ENCODE data around the gene PDE5A.

PDE5A gene

DNA sequence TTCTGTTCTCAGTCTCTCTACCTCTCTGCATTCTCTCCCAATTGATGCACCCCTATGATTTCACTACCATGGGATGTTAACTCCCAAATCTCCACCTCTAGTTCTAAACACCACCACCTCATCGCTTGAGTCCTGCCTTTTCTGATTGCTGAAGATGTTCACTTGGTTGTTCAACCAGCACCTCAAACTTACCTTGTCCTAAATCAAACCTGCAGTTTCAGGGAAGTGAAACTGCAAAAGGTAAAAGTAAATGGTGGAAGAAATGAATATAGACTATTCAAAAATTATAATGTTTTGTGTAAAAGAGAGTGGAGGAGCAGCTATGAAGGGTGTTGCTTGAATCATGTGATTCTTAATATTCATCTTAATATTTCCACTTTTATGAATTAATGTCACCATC is 91.0 kb downstream of the PDE5A start:
- TF ChIP-seq CTCF (IDR thresholded peaks at IDR 0.05; ENCODE audit: insufficient read depth, missing control alignments) = no peak
- DNase-seq (ENCODE audit: insufficient read length, low spot score) (no peak), FAIRE-seq (no peak)

- no peak for FAIRE-seq
- no peak for TF ChIP-seq CTCF (IDR thresholded peaks at IDR 0.05; ENCODE audit: insufficient read depth, missing control alignments)
Observed at GRCh38 chr4:119536572-119537528, 91.8 kb downstream of the PDE5A start.

GRCh38 chr4:119532319-119532718 is 96.3 kb downstream of the PDE5A start:
- no peak for FAIRE-seq
- no peak for TF ChIP-seq CTCF (IDR thresholded peaks at IDR 0.05; ENCODE audit: insufficient read depth, missing control alignments)
- DNase-seq (ENCODE audit: insufficient read length, low spot score) = no peak

More at GRCh38 chr4:119536572-119537528, 91.8 kb downstream of the PDE5A start:
- DNase-seq (ENCODE audit: insufficient read length, low spot score) = no peak

DNA sequence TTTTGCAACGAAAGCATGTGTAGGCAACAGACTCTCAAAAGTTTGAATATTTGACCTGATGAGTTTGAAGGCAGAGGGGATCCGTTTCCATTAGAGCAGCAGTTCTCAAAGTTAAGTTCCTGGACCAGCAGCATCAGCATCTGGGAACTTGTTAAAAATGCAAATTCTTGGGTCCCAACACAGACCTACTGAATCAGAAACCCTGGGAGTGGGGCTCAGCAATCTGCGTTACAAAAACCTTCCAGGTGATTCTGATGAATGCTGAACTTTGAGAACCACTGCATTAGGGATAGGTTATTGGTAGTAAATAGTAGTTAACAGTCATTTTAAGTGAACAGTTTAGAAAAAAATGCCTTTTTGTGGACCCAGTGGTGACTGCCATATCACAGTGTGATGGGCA is 98.8 kb downstream of the PDE5A start:
- no peak for TF ChIP-seq CTCF (IDR thresholded peaks at IDR 0.05; ENCODE audit: insufficient read depth, missing control alignments)
- FAIRE-seq = no peak
- no peak for DNase-seq (ENCODE audit: insufficient read length, low spot score)

GRCh38 chr4:119526786-119527550 is 101.6 kb downstream of the PDE5A start:
- FAIRE-seq (no peak), DNase-seq (ENCODE audit: insufficient read length, low spot score) (no peak)
- no peak for TF ChIP-seq CTCF (IDR thresholded peaks at IDR 0.05; ENCODE audit: insufficient read depth, missing control alignments)

DNA sequence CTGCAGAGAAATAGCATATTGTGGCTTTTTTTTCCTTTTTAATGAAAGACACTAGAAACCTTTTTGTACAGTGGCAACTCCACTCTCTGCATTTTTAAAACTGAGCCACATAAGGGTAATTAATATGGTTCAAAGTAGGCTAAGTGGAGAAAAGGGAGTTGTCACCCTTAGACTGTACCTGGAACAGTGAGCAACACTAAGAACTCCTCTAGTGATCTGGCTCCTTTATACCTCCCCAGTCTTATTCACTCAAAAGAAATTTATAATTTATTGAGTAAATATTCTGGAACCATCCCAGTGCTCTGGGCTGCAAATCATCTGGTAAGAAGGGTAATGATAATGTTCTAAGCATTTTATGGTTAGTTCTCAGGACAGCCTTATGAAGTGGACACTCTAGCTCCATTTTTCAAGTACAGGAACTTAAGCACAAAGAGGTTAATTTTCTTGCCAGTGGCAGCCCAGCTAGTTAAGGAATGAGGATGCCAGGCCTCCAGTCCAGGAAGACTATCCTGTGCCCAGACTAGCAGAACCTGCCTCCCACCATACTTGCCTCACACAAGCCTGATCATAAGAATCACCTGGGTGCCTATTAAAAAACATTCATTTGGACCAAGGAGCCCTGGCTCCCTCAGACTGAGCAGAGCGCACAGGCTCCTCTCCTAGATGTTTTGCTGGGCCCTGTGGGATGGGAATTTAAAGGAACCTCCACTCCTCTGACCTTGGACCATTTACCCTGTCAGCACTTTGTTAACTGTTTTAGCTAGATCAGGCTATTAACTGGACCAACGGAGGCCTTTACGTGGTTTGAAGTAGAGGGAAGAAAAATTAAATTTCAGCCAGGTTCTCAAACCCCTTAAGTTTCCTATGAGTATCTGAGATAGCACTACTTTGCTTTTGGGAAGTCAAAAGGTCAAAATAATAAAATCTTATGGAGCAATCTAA is 102.6 kb downstream of the PDE5A start:
- no peak for DNase-seq (ENCODE audit: insufficient read length, low spot score)
- no peak for FAIRE-seq
- TF ChIP-seq CTCF (IDR thresholded peaks at IDR 0.05; ENCODE audit: insufficient read depth, missing control alignments) = no peak
